HG02870 (cell line): ENCODE results near the gene HIVEP2.
A peak's percentile ranks its signal among the peaks of the same experiment; 100 is the strongest.

ENCODE experiments used
- ATAC-seq: cut with Tn5 transposase; IDR thresholded peaks from one replicate; pipeline ENCODE4 v1.9.1; 2021; ENCODE audit warnings: mild to moderate bottlenecking, moderate library complexity; ENCODE audit not compliant: unreplicated experiment

Gene HIVEP2

DNA sequence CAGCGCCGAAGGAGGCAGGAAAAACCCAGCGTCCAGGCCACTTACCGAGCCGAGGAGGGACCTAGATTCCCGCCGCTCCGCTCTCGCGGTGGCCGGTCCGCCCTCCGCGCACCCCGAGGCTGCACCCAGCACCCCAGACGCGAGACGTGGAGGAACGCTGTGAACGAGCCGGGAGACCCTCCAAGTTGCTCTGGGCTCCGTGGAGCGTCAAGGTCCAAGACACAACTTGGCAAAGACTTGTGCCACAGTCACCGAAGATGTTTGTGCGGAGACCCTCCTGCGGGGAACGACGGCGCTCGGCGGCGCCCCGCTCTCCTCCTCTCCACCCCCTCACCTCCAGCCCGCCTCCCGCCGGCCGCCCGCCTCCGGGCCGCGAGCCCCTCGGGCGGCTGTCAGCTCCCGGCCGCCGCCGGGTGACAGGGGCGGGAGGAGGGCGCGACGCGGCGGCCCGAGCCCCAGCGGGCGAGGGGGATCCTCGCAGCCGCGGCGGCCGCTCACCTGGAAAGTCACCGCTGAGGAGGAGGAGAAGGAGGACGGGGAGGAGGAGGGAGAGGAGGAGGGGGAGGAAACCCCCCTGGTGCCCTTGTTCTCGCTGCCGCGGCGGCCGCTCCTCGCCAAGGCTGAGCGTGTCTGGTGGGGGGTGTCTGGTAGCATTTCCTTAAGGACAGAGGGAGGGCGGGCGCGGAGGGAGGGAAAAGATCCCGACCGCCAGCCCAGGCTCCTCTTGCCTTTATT lies 637 bp upstream of the HIVEP2 start:
- ATAC-seq: peak; percentile 8

DNA sequence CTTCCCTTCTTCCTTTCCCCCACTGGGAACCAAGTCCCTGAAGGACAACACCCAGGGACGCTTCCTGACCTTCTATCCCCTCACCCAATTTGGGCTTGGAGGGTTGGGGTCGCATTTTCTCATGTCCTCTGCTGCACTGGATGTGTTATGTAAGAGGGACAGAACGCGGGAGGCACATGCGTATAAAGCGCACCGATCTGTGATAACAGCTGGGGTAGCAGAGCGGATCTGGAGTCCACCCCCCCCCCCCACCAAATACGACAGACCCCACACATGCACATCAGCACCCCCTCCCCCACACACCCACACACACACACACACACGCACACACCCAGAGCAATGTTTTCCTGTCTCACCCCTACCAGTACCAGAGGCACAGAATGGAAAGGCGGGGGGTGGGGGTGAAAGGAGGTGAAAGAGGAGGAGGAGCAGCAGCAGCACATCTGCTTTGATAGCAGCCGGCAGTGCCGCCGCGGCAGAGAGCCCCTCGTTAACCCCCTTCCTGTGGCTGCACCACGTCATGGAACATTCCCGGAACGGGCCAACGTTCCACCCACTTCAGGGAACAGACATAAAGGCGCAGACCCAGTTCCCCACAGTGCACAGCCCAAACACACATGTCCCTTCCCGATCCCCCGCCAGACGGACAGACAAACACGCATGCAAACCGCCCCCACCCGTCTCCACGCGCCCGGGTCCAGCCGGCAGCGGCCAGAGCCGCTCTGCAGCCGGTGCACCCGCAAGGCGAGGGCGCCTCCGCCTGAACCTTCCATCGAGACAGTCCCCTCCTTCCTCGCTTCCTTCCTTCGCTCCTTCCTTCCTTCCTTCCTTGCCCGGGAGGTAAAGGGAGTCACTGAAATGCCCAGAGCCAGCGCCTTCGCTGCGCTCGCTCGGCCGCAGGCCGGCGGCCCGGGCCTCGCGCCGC lies 590 bp downstream of the HIVEP2 start:
- no peak for ATAC-seq

DNA sequence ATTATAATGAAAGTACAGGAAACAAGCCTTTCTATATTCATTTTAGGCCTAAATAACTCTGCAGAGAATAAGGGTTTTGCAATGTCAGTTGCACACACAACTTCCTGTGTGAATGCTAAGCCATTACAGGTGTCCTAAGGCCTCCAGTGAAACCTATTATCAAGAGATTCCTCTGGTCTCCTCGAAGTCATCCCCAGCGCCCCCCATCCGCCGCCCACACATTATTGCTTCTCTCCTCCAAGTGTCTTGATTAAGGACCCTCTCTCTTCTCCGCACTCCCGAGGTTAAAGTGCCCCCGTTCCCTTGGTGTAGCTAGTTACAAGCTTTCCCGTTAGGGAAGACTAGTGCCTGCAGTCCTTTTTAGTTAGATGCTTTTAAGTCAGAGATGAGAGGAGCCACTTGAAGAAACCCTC lies 1.3 kb downstream of the HIVEP2 start:
- ATAC-seq: no peak

DNA sequence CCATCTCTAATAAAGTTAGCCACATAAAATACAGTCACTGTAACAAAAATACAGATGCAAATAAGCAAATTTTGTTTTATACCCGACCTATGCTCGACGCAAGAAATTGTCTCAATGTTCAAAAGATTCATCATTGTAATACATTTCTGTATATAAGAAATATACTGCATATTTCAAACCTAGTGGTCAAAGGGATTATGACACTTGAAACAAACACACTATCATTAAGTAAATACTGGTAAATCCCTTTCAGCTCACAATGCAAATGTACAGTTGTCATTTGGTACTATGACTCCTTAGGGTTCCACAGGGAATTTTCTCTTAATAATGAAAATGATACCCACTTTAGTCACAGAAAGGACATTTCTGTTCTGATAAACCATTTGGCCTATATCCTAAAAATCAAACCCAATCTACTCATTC lies 2.2 kb downstream of the HIVEP2 start:
- no peak for ATAC-seq

DNA sequence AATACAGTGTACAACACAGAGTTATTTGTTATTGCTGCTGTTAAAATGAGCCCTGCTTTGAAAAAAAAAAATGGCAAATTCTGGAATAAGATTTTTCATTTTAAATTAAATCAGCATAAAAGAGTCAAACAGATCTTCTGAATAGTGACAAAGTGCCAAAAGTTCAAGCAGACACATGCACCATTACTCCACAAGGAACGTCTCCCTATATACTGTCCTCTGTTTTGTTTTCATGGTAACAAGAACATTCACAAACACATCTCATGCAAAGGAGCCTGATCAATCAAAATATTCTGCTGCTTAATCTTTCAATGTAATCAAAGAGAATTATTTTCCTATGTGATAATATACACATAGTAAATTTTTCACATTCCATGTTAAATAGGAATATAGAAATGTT lies 2.7 kb downstream of the HIVEP2 start:
- no peak for ATAC-seq

DNA sequence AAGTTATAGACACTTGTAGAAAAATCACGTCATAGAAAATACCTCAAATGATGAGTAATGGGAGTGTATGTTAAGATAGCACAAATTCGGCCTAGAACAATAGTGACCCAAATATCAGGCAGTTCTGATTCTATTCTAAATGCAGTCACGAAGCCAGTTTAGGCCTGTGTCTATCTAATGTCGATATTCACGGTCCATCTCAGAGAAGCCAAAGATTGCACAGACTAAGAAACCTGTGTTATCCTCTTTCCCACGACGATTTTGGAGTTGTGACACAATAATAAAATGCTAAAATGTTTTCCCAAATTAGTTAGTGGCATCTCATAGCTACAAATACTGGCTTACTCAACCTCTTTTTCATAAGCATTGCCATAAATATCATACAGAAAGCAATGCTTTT lies 4.0 kb downstream of the HIVEP2 start:
- ATAC-seq: no peak

DNA sequence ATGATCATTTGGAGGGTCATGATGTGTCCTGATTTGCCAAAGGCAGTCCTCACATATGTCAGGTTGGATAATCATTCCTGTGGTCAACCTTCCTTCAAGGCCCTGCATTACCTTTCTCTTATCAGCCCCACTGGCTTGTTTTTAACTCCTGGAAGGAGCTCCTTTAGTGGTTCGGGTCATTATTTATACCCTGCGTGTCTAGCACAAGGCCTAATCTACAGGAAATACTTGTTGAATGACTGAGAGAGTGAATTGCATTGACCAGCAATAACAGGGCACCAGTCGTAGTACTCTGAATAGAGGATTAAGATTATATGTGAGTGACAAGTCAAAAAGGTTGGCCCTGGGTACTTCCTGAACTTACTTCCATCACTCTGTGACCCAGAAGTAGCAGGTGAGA lies 4.5 kb downstream of the HIVEP2 start:
- no peak for ATAC-seq

DNA sequence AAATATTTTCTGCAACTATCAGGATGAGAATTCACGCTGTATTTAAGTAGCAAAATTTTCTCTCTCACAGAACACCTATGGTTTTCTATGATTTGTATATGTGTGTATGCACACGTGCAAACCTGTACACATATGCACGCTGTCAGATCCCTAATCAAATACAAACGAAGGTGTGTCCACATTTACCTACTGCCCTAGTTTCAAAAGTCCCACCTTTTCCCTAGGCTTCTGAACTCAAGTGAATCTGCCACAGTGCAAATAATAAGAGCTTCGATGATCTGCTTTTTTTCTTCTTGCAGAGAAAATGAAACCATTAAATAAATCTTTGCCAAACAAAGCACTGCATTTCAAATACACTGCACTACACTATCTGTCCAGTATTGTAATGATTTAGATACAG lies 6.5 kb downstream of the HIVEP2 start:
- no peak for ATAC-seq

DNA sequence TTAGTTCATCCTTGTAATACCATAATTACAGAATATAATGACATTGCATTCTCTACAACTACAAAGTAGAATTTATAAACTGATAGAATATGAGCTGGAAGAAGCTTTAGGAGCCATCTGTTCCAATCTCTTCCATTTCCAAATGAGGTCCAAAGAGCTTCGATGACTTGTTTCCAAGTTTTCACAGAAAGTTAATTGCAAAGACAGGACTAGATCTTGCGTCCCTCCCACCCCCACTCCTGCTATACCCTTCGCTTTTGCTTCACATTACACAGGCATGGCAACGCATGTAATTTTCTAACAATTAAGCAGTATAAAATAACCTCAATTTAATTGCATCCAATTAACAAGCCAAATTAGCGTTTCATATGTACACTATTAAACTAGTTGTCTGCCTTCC lies 7.0 kb downstream of the HIVEP2 start:
- ATAC-seq: no peak

DNA sequence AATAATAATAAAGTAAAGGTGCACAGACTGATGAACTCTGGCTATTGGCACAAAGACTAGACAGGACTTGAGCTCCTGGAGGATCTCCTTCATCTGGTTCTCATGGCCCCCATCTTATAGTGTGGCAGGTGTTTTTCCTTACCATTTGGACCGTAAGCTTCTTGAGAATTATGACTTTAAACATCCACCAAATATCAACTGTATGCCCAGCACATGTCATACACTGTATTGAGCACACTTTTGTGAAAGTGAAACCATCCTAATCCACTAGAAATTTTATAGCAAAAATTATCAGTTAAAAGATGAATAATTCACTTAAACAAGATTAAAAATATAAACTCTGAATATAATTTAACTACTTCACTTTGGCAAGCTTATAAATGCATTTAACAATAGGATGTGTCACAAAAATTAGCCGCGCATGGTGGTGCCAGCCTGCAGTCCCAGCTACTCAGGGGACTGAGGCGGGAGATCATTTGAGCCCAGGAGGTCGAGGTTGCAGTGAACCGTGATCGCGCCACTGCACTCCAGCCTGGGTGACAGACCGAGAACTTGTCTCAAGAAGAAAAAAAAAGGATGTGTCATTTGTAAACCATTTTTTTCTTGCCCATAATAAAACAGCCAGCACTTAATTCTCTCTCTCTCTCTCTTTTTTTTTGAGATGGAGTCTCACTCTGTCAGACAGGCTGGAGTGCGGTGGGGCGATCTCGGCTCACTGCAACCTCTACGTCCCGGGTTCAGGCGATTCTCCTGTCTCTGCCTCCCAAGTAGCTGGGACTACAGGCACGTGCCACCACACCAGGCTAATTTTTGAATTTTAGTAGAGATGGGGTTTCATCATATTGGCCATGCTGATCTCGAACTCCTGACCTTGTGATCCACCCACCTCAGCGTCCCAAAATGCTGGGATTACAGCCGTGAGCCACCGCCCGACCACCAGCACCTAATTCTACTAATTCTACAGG lies 9.1 kb downstream of the HIVEP2 start:
- ATAC-seq: peak; percentile 42

DNA sequence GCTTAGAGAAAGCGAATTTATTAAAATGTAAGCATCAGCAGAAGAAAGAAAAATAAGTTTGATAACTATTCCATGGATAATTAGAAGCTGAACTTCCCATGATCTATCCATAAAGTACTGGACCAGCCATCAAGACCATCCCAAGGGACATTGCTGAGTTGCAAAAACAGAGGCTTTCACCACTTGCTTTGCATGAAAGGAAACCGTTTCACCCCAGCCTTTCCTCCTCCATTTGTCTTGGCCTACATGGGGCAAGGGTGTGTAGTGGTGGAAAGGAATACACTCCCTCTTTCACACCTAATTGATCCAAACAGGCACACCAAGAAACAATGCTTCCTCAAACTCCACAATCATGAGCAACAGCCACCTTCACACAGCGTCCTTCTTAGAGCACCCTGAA lies 10.4 kb downstream of the HIVEP2 start:
- no peak for ATAC-seq

DNA sequence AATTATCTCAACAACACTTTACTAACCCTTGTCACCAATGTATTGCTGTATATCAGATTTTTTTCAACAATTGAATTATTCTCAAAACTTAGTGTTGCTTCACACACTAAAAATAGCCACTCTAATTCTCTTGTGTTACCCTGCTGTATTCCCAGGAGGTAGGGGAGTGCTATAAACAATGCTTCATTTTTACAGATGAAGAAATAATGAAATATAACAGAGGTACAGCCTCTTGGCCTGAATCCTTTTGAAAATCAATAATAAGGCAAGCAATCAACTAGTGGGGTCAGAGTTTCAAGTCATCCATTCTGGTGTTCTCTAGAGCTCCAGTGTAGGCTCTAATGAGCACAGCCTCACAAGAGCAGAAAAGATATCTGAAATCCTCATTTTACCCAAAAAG lies 10.9 kb downstream of the HIVEP2 start:
- ATAC-seq: no peak

DNA sequence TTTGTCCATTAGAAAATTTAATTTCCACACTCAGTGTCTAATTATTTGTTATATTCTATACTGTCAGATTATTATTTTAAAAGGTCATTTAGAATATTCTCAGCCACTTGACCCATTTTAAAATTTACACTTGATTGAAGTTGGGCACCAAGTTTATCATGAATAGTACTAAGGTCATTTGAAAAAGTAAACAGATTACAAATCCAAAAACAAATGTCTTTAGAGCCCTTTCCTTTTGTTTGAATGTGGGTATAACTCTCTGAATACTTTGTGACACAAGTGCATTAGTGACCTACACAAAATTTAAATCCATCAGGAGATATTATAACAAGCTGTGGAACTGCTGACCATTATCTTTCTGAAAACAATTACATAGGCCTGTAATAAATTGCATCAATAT lies 11.3 kb downstream of the HIVEP2 start:
- ATAC-seq: no peak

DNA sequence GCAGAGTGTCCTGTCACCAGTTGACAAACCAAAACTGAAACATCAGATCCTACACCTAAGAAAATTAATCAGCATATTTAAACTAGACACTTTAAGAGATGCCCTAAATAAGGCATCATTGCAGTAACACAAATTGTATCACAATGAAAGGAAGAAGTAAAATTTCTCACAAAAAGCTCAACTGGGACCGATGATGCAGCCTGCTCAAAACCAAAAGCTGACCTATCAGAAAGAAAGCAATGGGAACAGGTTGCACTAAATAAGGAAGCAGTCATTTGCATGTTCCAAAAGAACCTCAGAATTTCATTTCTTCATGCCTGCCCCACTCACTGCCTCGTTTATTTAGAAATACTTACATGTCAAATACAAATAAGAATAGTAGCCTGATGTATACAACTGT lies 12.1 kb downstream of the HIVEP2 start:
- peak; percentile 31 for ATAC-seq

DNA sequence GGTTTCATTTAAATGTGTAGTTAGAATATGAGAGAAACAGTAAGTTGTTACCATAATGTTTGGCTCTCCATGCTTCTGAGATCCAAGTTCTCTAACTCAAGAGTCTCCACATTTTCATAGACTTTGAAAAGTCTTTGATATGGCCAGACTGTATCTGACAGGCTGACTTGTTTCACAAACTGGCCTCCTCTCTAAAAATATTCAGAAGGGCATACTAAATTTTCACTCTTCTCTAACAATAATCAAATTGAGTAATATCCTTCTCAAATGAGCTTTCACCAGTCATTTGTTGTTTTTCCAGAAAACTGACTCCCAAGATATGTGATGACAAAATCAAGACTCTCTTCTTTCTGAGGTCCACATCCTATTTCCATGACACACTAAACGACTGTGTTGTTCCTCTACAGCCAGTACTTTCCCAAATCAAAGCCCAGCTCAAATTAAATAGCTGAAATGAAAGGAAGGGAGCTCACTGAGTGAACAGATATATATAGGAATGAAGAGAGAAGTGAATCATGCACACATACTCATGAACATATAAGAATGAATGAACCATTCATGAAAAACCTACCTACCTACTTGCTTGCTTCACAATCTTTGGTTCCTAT lies 15.1 kb downstream of the HIVEP2 start:
- no peak for ATAC-seq

DNA sequence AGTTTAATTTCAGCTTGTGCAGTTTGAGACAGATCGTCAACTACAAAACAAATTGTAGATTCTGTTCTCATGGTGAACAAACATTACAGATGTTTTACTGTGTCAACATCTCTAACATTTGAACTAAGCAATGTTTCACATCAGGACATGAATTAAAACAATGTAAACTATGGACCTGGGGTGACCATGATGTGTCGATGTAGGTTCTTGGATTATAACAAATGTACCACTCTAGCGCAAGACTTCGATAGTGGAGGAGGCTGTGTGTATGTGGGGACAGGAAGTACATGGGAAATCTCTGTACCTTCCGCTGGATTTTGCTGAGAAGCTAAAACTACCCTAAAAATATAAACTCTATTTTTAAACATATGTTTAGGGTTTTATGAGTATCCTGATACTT lies 17.1 kb downstream of the HIVEP2 start:
- ATAC-seq: no peak

DNA sequence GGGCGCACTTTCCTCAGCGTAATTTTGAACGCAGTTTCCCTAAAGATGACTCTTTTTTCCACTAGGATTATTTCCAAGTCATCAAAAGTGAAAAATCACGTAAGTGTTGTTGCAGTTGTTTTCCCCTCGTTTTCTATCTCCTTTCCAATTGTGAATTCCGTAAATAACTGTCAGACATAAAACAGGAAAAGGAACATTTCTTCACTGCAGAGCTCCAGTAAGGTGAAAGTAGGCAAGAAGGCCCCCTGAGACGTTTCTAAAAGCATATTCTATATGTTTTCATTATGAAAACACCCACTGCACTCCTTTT lies 17.8 kb downstream of the HIVEP2 start:
- ATAC-seq: no peak

DNA sequence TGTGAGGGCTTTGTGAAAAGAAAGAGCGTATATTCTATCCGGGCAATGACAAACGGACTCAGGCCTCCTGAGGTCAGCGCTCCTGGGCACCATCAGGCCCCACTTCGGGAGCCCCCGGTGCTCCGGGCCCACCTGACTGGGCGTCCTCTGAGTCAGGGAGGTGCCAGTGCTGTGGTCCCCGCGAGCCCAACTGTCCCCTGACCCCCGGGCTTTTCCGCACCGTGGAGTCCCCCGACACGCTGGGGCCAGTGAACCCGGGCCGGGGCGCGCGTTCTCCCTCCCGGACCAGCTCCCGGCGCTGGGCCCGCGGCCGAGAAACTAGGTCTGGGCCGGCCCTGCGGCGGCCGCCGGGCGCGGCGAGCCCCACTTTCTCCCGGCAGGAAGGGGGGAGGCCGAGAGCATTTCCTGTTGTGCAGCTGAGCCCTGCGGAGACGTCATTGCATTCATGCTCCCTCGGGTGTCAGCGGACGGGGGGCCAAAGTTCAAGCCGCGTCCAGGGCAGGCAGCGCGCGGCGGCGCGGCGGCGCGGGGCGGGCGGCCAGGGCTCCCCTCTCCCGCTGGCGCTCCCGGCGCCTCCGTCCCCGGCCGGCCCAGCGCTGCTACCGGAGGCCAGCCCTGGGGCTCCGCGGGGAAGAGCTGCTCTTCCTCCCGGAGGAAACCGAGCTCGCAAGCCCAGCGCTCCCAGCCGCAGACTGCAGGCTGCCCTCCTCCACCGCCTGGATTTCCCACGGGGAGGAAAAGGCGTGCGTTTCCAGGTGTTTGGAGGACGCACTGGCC lies 18.3 kb downstream of the HIVEP2 start:
- ATAC-seq: peak; percentile 90

DNA sequence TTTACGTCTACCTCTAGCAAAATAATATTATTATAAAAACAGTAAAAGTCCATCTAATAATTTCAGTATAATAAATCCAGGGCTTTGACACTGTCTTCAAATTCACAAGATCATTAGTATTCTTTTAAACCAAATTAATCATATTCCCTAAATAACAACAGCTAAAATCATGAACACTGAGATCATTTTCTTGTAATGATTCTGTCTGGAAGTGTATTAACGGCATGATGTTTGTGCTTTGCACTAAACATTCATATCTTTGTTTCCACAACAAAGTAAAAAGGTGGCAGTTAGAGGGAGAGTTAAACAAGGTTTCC lies 18.8 kb downstream of the HIVEP2 start:
- ATAC-seq: no peak

DNA sequence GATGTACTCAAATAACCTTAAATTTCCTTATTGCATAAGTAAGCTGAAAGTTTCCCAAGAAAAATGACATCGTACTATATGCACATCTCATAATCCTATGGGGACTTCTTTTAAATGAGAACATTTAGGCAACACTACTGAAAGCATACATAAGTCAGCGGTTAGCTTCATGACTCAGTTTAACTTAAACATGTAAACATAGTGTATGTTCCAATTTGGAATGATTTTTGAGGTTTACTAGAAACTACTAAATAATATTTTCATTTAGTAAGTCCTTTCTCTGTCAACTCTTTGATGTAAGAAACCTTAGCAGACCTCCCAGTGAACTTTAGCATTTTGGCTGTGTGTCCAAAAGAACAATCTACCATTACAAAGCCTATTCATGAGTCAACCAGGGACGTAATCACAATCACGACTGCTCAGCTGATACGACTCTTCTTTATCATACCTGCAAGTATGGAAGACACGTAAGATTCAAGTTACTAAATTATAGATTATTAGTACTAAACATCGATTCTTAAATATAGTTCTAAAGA lies 19.3 kb downstream of the HIVEP2 start:
- no peak for ATAC-seq
